HuH-7 (cell line): Measurements from ENCODE around the gene MTF2.

Source experiments
- DNase-seq: peaks from one replicate; pipeline ENCODE4 v3.0.0; 2011; ENCODE audit warnings: low spot score

MTF2 gene

GRCh38 chr1:93186667-93187066 is 107.6 kb downstream of the MTF2 start:
- DNase-seq = no peak
